ENCODE data around the gene ZNF716. TPM values are rescaled to one million over a fixed set of nuclear protein-coding genes. Genes with fewer than 3 reads are reported as not detected.

Gene ZNF716
- total RNA-seq, 1 experiment from 2014 or later, result not detected

DNA sequence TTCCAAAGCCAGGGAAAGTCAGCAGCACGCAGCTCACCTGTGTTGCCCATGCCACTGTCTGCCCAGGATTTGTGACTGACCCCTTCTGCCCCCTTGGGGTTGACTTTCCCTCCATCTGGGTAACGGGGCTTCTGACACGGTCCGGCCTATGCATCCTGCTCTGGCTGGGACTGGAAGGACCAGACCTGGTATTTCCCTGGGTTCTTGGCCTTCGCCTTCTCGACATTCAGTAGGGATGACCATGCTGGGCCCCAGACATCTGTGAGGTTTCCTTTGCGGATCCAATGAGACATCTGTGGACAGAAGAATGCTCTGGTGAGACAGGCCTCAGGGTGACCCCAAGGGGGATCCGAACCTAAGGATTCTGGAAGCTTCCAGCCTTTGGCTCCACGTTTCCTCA lies 34.2 kb upstream of the ZNF716 start:
- H2BK5ac ChIP-seq (ENCODE audit: insufficient read length, low read length), result no peak overlapping the region
- H3K27ac Mint-ChIP-seq, result no peak overlapping the region

More for the DNA sequence above, 34.2 kb upstream of the ZNF716 start:
- Histone ChIP-seq H3K23ac (ENCODE audit: insufficient read length, low read depth, low read length) (no peak overlapping the region), H4K8ac (replicated peaks; ENCODE audit: insufficient read length, low read depth, low read length) (no peak overlapping the region), H3K4ac (ENCODE audit: low read depth, low read length) (no peak overlapping the region), H2AFZ (ENCODE audit: low read length) (no peak overlapping the region), H3K4me2 (ENCODE audit: insufficient read depth, insufficient read length, low read length) (no peak overlapping the region), H3K27ac (ENCODE audit: insufficient read length, low read depth, low read length) (no peak overlapping the region), H3K4me1 (ENCODE audit: insufficient read depth, low read length) (no peaks in the 10 kb centered on the region), H3K18ac (ENCODE audit: insufficient read length, low read depth, low read length) (no peak overlapping the region), H3K56ac (ENCODE audit: insufficient read length, low read depth, low read length) (no peak overlapping the region), H3K79me1 (ENCODE audit: insufficient read depth, low read depth, low read length, poor library complexity, severe bottlenecking) (no peaks in the 10 kb centered on the region), H3K23me2 (ENCODE audit: insufficient read length, low read depth, low read length, poor library complexity, severe bottlenecking) (no peaks in the 10 kb centered on the region), H3K79me2 (ENCODE audit: insufficient read depth, low read length) (no peaks in the 10 kb centered on the region), H4K20me1 (ENCODE audit: control insufficient read depth, insufficient read depth, insufficient read length) (no peaks in the 10 kb centered on the region), H4K91ac (ENCODE audit: insufficient read length, low read depth, low read length) (no peak overlapping the region), H3T11ph (ENCODE audit: low read length) (no peak overlapping the region), H3K9me3 (ENCODE audit: control insufficient read depth, low read depth, low read length) (peaks cover 73% of the 10 kb centered on the region), H2BK20ac (ENCODE audit: low read depth, low read length, poor library complexity, severe bottlenecking) (no peak overlapping the region), H2AK5ac (ENCODE audit: insufficient read length, low read length) (no peak overlapping the region), H2BK120ac (ENCODE audit: low read depth, low read length, poor library complexity, severe bottlenecking) (no peak overlapping the region), H3K9ac (ENCODE audit: extremely low read depth, insufficient read length, low read length) (no peak overlapping the region), H3K27me3 (ENCODE audit: insufficient read depth, low read length) (no peaks in the 10 kb centered on the region), H4K5ac (ENCODE audit: insufficient read length, low read depth, low read length) (no peak overlapping the region), H2BK12ac (ENCODE audit: insufficient read length, low read depth, low read length) (no peak overlapping the region), H3K14ac (ENCODE audit: insufficient read depth, low read length) (no peak overlapping the region), H2BK15ac (ENCODE audit: low read depth, low read length) (no peak overlapping the region)
- no peak for DNase-seq
- Mint-ChIP-seq H3K27me3 (ENCODE audit: low read depth) (peaks cover 5% of the 10 kb centered on the region), H3K36me3 (ENCODE audit: insufficient read depth in 1 of 3, low read depth in 3 of 3) (peaks cover 14 to 22% (median 20%) of the 10 kb centered on the region in 3 experiments; a peak in 6 of 7 replicates), H3K4me1 (no peaks in the 10 kb centered on the region), H3K4me3 (no peak overlapping the region), H3K9me3 (peaks cover 91 to 94% of the 10 kb centered on the region in 2 experiments)
- TF ChIP-seq, protein P1, sequence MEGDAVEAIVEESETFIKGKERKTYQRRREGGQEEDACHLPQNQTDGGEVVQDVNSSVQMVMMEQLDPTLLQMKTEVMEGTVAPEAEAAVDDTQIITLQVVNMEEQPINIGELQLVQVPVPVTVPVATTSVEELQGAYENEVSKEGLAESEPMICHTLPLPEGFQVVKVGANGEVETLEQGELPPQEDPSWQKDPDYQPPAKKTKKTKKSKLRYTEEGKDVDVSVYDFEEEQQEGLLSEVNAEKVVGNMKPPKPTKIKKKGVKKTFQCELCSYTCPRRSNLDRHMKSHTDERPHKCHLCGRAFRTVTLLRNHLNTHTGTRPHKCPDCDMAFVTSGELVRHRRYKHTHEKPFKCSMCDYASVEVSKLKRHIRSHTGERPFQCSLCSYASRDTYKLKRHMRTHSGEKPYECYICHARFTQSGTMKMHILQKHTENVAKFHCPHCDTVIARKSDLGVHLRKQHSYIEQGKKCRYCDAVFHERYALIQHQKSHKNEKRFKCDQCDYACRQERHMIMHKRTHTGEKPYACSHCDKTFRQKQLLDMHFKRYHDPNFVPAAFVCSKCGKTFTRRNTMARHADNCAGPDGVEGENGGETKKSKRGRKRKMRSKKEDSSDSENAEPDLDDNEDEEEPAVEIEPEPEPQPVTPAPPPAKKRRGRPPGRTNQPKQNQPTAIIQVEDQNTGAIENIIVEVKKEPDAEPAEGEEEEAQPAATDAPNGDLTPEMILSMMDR (conservative IDR thresholded peaks at IDR 0.05), result no peak
- WGBS (ENCODE audit: extremely low coverage, insufficient read length, low lambda C conversion rate), result no CpG with 5 or more reads among the region's 9 CpGs
